HG03575 (cell line): ENCODE results near the gene DCBLD2.

Source experiments
- ATAC-seq: cut with Tn5 transposase; IDR thresholded peaks from one replicate; pipeline ENCODE4 v1.9.1; 2021; ENCODE audit not compliant: unreplicated experiment, insufficient number of reproducible peaks, low FRiP score; ENCODE audit errors: extremely low read depth

The DCBLD2 gene

DNA sequence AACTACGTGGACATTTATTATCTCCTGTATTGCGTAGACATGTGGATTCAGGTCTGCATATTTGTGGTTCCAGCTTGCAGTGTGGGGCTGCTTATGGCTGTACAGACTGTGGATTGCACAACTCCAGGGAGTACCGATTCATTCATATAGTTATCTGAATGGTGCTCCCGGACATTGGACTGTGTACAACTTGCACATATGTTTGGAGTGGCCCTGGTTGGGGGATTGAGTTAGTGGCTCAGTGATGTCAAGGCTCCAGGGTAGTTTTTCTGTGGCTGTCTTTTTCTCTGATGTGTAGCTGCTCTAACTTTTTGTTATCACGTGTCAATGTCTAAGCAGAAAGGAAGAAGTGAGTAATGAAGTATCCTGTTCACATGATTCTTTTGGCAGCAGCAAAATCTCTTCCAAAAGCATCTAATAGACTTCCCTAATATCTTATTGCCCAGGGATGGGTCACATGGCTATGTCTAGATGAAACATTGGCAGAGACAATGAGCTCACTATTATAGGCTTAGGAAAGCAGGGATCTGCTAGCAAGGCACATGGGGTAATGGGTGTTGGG lies 122.6 kb downstream of the DCBLD2 start:
- no peak for ATAC-seq

DNA sequence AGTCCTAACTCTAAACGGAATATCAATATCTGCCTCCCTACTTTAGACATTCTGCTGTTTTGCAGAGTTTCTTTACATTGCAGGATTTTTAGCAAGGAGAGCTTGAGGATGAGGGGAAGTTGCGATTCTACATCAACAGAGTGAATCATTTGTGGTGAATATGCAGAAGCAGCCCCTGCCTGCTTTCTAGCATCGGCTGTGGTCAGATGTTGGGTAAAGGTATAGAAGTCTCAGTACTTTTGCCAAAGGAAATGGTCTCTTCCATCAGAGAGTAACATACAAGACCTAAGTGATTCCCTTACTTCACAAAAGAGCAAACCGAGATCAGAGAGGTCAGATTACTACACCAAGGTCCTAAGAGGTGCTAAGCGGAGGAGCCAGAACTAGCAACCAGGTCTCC lies 123.1 kb downstream of the DCBLD2 start:
- no peak for ATAC-seq

DNA sequence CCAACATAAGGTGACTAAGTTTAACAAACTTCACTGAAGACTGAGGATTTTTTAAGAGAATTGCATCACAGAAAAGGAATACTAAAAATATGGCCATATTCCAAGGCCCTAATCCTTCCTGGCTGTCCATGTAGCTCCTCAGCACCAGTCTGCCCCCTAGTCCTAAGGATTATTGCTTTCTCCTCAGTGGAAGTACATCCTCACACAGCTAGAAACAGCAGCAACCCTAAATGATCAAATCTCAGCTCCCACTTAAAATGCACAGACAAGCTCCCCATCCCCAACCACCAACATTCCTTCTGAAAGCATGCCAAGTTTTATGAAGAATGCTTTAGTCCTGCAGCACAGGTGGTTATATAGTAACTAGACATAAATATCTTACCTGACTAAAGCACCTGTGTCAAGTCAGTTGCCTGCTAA lies 123.7 kb downstream of the DCBLD2 start:
- no peak for ATAC-seq

DNA sequence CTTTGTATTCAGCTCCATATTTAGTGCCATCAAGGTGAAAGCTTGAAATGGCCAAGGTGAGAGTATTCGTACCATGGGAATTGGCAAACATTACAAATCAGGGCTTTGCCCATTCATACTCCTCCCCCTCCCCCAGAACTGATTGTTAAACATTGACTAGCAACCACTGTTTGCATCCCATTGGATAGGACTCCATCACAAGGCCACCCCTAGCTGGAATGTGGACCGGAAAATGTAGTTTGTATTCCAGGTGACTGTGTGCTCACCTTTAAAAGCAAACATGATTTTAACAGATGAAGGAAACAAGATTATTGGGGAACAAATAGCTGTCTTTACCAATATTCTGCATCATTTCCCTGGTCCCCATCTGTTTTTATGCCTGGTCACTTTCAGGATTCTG lies 124.2 kb downstream of the DCBLD2 start:
- no peak for ATAC-seq

DNA sequence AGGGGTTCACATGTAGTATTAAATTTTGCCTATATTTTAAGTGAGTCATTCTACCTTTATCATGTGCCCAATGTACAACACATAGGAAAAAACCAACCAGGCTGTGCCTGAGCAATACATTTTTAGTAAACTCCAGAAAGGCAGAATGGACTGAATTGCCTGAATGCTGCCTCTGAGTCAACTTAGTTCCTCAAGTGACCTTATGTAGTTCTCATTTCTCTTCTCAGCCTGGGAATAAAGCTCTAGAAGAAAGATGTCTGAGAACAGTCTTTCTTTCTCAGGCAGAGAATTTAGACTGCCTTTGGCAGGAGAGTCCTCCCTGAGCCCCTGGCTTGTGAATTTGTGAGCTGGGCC lies 125.4 kb downstream of the DCBLD2 start:
- no peak for ATAC-seq

DNA sequence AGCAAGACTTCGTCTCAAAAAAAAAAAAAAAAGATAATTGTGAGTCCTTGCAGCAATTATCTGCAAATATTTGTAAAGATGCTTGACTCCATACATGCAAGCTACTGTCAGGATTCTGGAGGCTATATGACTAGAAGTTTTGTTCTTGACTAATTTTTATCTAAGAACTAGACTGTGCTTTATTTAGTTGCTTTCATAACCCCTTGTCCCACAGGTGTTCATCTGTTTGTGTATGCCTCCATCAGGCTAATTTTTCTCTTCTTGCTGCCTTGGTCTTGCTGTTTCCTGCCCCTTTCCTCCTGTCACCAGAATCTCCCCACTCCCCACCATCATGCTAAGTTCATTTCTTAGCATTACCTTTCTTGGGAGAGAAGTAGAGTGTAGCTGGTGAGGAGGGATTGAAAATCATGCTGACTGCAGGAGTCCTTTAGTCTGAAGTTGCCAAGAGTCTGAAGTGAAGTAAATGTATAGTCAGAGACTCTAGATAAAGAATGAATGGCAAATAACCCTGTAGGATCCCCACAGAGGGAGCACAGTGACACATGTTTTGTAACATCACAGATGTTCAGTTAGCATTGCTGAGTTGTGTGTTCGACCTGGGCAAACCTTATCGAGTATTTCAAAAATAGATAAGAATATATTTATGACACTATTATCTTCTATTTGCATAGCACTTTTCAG lies 125.9 kb downstream of the DCBLD2 start:
- no peak for ATAC-seq

DNA sequence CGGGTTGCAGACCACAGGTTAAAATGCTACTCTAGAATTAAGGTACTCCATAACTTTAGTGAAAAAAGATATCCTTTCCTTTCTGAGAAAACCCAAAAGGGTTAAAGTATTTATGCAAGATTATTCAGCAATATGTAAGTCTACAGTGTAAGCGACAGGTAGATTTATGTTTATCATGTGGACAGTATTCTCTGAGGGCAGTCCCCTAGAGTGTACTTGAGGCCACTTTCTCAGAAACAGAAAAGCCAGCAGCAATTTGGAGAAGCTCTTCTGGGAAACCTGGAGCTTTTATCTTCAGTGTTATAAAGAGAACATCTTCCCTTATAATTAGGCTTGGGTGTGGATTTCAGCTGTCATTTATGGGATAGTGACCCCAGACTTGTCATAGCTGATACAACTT lies 129.5 kb downstream of the DCBLD2 start:
- ATAC-seq, result no peak

DNA sequence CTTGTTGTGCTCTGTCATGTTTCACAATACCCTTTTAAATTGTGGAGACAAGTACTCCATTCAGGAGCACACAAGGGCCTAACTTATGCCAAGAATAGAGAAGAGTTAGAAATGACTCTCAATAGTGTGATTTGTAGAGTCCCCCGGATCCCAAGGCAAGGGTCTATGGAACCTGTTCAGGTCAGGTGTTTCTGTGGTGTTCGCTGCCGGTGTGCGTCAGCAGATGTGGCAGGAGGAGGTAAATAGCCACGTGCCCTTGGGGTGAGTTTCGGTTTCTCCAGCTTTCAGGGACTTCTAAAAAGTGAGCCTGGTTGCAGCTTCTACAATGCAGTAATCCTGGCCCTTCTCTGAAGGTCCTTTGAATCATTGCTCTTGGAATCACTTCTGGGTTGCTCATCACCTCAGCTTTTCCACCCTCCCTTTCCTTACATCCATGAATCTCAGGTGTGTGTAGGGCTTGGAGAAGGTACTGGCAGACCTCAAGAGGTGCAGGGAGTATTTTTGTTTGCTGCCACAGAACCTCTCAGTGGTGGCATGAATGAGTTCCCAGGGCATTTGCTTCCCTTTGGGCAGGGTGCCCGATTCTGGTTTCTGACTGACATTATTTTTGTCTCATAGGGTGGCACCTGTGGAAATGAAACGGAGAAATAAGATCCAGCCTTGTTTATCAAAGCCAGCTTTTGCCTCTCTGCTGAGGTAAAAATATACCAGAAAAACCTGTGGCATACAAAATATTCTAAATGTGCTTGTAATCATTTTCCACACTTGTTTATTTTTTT lies 131.0 kb downstream of the DCBLD2 start:
- no peak for ATAC-seq

DNA sequence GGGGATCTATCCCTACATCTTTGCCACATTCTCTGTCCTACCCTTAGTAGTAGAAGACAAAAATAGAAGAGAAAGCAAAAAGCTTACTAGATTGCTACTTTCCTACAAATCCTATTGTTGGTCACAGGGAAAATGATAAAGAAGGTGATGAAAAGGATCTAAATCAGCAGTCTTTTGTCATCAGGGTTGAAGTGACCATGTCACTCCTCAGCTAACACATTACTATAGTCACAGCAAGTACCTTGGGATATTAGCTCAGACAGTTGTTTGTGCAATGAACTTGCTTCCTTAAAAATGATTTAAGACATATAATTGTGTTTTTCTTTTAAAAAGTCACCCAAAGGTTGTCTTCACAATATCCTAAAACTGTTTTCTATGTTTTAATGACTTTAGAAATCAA lies 132.0 kb downstream of the DCBLD2 start:
- ATAC-seq, result no peak

DNA sequence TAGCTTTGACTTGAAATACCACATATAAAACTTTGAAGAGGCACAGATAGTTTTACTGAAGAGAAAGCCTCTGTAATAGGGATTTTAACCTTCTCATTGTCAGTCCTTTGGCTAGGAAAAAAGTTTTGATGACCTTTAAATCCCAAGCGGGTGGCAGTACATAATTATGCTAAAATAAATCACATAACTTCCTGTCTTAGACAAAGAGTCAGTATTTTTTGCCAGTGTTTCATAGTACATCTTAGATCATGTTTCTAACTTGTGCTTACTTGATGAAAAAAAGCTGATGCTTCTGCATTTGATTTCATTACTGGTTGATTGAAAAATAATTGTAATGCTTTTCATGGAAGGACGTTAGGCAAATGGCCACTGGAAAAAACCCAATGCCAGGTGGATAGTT lies 132.5 kb downstream of the DCBLD2 start:
- ATAC-seq, result no peak

DNA sequence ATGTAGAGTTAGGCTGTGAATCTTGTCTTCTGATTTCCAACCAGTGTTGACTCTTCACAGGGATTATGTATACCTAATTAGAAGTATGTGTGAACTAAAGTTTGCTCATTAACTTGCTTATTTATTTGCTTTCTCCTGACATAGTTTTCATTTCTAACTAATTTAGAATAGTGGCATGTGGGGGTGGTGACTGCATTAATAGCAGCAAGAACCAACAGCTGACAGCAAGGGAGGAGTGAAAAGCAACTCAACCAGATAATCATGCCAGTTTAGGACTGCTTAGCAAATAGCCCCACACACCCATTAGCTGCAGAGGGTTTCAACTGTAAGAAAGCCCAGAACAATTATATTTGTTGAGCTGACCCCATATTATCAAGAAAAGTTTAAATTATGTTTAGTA lies 134.6 kb downstream of the DCBLD2 start:
- no peak for ATAC-seq

DNA sequence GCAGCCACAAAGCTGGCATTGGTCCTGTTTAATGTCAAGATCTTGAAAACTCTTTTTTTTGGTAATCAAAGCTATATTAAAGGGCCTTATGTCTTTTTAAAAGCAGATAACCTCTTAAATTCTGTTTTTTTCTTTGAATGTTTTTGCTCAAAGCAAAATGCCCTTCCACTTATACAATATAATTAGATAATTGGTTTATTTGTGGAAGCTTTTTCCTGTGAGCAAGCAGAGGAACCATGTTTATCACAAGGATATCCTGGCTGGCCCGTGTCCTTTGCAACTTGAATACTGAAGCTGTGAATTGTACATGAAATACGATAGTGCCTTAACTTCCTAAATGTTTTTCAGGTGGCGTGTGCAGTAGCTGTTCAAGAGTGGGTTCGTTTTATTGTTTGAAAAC lies 135.8 kb downstream of the DCBLD2 start:
- no peak for ATAC-seq

DNA sequence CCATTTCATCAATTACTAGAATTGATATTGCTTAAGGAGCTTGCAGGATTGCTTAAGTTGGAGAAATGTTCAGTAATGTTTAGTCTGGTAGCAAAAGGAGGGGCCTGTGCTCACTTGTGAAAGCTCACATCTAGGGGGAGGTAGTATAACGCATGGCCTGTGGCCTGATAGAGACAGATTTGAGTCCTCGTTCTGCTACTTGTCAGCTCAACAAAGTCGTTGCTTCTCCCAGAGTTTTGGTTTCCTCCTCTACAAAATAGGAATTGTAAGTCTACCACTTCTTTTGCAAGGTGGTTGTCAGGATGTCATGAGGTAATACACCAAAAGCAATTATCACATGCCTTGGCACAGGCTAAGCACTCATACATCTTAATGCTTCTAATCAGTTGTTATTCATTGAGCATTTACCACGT lies 137.0 kb downstream of the DCBLD2 start:
- no peak for ATAC-seq

DNA sequence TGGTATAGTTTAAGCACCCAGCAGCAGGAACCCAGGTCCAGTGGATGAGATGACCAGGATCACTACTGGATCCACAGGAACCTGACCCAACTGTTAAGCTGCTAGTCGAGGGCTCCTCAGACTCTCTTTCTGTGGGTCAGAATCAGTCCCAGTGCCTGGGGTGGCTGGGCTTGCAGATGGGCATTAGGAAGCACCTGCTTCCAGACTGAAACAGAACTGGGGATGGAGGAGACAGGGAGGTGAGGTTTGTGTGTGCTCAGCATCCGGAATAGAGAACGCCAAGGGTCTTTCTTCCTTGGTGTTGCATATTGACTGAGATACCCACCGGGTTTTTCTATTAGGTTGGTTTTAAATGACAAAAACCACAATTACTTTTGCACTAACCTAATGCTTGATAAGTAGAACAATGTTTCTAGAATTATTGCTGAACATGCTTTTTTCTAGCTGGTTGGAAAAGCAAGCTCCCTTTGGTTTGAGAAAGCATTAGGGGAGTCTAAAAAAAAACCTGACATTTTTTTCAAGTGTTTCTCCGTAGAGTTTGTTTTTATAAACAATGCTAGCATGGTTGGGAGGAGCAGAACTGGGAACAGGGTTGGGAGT lies 137.6 kb downstream of the DCBLD2 start:
- ATAC-seq, result no peak

DNA sequence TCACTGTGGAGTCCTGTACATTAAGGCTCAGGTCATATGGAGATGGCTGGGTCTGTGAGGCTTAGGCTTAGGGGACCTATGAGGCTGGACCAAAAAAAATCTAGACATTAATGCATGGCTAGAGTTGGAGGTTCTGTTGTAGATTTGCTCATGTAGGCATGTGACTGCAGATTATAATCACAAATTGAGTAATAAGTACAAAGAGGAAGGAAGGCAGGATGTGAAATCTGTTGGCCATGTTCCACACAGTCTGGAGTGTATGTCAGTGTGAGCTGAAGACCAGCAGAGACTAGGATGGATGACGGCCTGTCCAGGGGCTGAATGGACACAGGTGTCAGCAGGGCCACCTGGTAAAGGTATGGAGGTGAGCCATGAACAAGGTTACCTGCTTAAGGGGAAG lies 138.4 kb downstream of the DCBLD2 start, which contains the start of gene ST3GAL6:
ST3GAL6 (plus strand) TSS at position 265 of the 400 bp plus-strand sequence. CDS start 5,101 bp downstream, outside the sequence.
- ATAC-seq, result no peak

DNA sequence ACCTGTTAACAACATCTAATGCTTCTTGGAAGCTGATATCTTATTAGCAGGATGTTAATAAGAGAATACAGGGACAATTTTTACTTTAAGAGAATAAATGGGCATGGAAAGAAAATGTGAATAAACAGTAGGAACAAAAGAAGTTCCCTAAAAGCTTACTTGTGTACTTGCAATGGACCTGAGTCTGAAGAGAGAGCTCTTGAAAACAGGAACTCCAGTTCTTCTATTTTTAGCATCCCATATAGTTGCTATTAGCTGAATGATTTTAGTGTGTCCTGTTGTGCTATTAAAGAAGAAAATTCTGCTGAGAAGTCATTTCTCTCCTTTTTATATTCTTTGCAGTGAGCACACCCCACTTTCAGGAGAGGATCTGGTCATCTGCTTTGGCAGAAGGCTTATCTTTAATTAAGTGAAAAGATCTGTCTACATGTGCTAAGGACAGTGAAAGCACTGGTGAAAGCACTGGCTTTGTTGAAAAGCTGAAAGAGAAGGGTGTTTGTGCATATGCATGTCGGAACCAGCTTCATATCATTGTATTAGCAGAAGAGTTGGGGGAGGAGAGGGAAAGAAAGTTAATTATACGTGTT lies 139.8 kb downstream of the DCBLD2 start:
- no peak for ATAC-seq

DNA sequence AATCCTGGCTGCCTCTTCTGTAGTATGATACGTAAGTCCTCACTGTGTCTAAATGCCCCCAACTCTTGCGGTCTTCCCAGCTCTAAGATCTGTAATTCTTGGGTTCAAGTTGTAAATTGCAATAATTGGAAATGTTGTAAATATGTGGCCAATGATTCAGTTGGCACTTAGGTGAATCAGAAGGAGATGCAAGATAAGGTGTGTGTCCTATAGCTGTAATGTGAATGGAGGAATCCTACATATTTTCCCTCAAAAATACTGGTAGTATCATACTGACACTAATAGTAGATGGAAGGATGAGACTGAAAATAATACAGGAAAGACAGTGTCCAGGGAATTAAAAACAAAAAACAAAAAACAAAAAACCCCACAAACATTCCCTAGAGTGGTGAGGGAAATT lies 141.9 kb downstream of the DCBLD2 start:
- ATAC-seq, result no peak

DNA sequence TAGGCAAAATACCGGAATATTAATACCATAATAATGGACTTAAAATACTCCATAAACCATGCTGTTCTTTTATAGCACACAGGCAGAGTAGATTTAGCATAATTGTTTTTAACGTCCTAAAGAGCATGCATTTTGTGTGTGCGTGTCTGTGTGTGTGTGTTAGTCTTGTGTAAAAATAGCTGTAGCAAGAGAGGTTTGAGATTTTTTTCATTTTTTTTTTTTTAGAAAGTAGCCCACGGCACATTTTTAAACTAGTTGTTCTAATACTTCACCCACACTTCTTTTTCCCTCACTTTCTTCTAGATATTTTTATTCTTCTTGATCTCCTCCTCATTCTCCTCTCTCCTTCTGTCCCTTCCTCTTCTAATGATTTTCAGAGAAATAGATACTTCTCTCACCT lies 145.9 kb downstream of the DCBLD2 start:
- ATAC-seq, result no peak

DNA sequence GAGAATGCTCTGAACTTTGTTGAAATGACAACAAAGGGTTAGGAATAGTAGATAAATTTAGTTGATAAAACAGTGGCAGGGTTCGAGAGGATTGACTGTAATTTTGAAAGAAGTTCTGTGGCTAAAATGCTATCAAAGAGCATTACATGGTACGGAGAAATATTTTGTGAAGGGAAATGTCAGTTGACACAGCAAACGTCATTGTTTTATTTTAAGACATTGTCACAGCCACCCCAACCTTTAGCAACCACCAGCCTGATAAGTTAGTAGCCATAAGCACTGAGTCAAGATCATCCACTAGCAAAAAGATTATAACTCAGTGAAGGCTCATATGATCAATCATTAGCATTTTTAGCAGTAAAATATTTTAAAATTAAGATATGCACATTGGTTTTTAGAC lies 147.0 kb downstream of the DCBLD2 start:
- ATAC-seq, result no peak
